Activated CD8-positive, alpha-beta memory T cell treated with anti-CD3 and anti-CD28 coated beads for 1 hour (primary cell): Measurements from ENCODE around the gene CRYBG2.
"Not testable (repeated sequence)": the region's sequence is repeated elsewhere in the genome, so short reads cannot be mapped to it uniquely, and the experiment has no call there.

ENCODE experiments used
- DNase-seq, 2 donors: peaks; one replicate each; pipeline ENCODE4 v3.0.0-alpha.2; 2020; ENCODE audit warnings: low read depth in 1 of 2; ENCODE audit errors: extremely low read depth in 1 of 2

Gene CRYBG2

GRCh38 chr1:26350701-26351589 is 3.0 kb downstream of the CRYBG2 start:
- DNase-seq, result no peak

GRCh38 chr1:26350343-26350700 is 3.6 kb downstream of the CRYBG2 start:
- DNase-seq, result no peak

- no peak for DNase-seq
These were observed 4.1 kb downstream of the CRYBG2 start for GRCh38 chr1:26349877-26350244.

- DNase-seq, result no peak
These were observed 4.6 kb downstream of the CRYBG2 start for GRCh38 chr1:26349188-26349876.

- DNase-seq, result no peak
These were observed 7.5 kb downstream of the CRYBG2 start for GRCh38 chr1:26346274-26347033.

GRCh38 chr1:26345718-26346117 is 8.2 kb downstream of the CRYBG2 start:
- no peak for DNase-seq

GRCh38 chr1:26344147-26344920 is 9.6 kb downstream of the CRYBG2 start:
- no peak for DNase-seq

- DNase-seq, result no peak
These were observed 13.9 kb downstream of the CRYBG2 start for GRCh38 chr1:26340047-26340481.

- no peak for DNase-seq
These were observed 15.3 kb downstream of the CRYBG2 start for GRCh38 chr1:26338670-26339069.

GRCh38 chr1:26337625-26338024 is 16.3 kb downstream of the CRYBG2 start:
- DNase-seq, result no peak

GRCh38 chr1:26337206-26337535 is 16.8 kb downstream of the CRYBG2 start:
- DNase-seq, result no peak

- DNase-seq, result peak; percentile 62 to 80
These were observed 17.3 kb downstream of the CRYBG2 start for GRCh38 chr1:26336477-26337205.

- DNase-seq, result no peak
These were observed 18.0 kb downstream of the CRYBG2 start for GRCh38 chr1:26335774-26336476.

- not testable (repeated sequence) for DNase-seq
These were observed 20.6 kb downstream of the CRYBG2 start for GRCh38 chr1:26333312-26333711.

- DNase-seq, result no peak
These were observed 23.7 kb downstream of the CRYBG2 start for GRCh38 chr1:26330276-26330675.

GRCh38 chr1:26329380-26329779 is 24.6 kb downstream of the CRYBG2 start:
- not testable (repeated sequence) for DNase-seq

GRCh38 chr1:26328597-26328996 is 25.3 kb downstream of the CRYBG2 start:
- DNase-seq, result no peak

- no peak for DNase-seq
These were observed 26.0 kb downstream of the CRYBG2 start for GRCh38 chr1:26327956-26328362.

- no peak for DNase-seq
These were observed 29.4 kb downstream of the CRYBG2 start for GRCh38 chr1:26324550-26324949.

GRCh38 chr1:26323382-26323781 is 30.5 kb downstream of the CRYBG2 start:
- no peak for DNase-seq
